Endometrial microvascular endothelial cells (primary cell): ENCODE results near the gene TPPP. TPM values are rescaled to one million over a fixed set of nuclear protein-coding genes. Genes with fewer than 3 reads are reported as not detected.
"Not testable (repeated sequence)": the region's sequence is repeated elsewhere in the genome, so short reads cannot be mapped to it uniquely, and the experiment has no call there.

Experiments used
- in situ Hi-C: cut with HindIII; loops from 2 replicates; pipeline ENCODE4 v1.10.0; 2017; ENCODE audit warnings: low sequenced_read_pairs, low pct_unique_long_range_greater_than_20kb; ENCODE audit errors: inconsistent ontology term
- total RNA-seq: library from RNA; depleted of rRNA; stranded (reverse); fragments of >200 nt; gene quantifications from one replicate; pipeline ENCODE4 v1.2.3, GENCODE V29; 2015; ENCODE audit errors: inconsistent ontology term

TPPP gene
- total RNA-seq, result not detected

- in situ Hi-C loops, result not testable (repeated sequence)
Observed at GRCh38 chr5:693271-694041, at the start of gene TPPP. Gene TPPP (minus strand): TSS chr5:693352. CDS start chr5:678060, 15,292 bp downstream.

DNA sequence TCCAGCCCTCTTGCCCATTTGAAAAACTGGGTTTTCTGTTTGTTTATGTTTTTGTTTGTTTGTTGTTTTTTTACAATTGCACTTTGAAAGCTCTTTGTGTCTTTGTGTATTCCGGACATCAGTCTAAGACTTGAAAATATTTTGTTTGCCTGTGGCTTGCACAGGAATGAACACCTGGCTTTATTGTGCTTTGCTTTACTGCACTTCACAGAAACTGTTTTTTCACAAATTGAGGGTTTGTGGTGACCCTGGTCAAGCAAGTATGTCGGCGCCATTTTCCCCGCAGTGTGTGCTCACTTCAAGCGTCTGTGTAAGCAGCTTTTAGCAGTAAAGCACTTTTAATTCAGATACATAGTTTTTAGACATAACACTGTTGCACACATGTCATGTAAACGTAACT lies 49.1 kb upstream of the TPPP start:
- in situ Hi-C loops, result not testable (repeated sequence)

DNA sequence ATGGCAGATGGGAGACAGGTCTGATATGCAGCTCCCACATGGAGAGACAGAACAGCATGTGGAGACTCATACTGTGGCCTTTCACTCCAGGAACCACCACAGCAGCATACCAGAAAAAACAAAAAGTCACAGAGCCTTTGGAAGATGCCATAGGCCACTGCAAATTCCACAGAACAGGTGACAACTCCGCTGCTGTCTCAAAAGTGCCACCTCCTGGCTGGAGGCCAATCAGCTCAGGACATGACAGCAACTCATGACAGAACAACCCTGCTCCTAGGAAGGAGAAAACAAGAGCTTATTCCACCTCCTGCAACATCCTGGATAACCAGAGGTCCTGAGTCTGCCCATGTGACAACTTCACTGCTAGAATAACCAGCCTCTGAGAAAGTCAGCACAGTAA lies 41.0 kb upstream of the TPPP start:
- in situ Hi-C loops, result not testable (repeated sequence)

DNA sequence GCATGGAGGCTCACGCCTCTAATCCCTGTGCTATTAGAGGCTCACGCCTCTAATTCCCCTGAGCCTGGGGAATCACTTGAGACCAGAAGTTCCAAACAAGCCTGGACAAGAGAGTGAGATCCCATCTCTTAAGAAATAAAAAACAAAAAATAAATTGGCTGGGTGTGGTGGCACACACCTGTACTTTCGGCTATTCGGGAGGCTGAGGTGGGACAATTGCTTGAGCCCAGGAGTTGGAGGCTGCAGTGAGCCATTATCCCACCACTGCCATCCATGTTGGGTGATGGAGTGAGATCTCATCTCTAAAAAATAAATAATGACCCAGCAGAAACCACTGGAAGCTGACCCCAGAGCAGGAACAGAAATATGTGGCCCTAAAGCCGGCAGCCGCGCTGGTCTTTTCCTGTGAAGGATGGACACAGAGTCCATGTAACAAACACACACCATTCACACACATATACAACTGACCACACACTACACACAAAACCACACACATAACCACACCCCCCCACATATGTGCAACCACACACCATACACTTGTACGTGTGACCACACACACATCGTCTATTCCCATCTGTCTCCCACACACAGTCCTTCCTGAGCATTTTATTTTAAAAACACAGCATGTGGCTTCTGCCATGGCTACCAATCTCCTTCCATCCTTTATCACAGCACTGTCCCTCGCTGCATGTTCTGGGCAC lies 39.8 kb upstream of the TPPP start:
- in situ Hi-C loops, result not testable (repeated sequence)

DNA sequence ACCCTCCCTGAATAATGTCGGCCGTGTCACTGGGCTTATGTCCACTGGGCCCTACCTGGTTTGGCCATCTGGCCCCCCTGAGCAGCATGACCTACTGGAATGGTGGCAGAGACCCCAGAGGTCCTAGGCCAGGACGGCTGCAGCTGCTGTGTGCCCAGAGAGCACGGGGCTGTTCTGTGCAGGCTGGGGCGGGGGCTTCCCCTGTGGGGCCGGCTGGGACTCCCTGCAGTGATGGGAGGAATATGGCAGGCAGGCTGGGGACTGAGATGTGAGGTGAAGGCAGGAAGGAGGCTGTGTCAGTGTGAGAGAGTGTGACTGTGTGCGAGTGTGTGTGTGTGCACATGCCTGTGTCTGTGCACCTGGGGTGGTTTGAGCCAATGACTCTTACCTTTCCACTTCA lies 36.1 kb upstream of the TPPP start:
- in situ Hi-C loops, result not testable (repeated sequence)

DNA sequence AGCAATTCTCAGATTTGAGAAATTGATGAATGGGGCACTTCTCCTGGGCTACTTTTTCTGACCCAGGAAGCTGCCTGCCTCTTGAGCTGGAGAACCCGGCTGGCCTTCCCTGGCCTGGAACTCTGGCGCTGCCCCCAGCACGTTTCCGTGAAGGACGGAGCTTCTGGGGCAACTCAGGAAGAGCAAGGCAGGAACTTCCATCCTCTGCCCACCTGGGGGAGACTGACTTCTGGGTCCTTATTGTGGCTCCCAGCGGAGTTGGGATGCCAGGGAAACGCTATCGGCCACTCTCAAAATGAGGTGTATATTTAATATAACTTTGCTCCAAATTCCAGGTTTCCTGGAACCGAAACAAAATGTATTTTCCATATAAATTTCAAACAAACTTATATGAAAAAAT lies 33.9 kb upstream of the TPPP start:
- in situ Hi-C loops, result not testable (repeated sequence)

GRCh38 chr5:723865-724264 lies 30.7 kb upstream of the TPPP start:
- in situ Hi-C loops, result not testable (repeated sequence)

DNA sequence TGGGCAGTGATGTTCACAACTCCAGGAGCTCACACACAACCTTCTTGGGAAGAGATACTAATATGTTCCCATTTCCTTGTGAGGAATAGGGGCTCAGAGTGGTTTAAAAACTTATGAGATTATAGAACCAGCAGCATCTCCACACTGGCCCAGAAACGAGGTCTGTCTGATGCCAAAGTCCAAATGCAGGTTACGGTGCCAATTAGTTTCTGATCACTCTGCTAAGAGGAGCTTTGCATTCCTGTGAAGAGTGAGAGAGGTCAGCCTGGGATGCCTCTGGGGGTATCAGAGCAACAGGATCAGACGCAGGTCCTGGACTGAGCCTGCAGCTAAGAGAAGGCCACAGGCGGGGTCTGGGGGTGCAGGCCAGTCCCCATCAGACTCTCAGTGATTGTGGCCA lies 30.2 kb upstream of the TPPP start:
- in situ Hi-C loops, result not testable (repeated sequence)

- in situ Hi-C loops, result not testable (repeated sequence)
Observed at GRCh38 chr5:719379-719778, 26.2 kb upstream of the TPPP start.

DNA sequence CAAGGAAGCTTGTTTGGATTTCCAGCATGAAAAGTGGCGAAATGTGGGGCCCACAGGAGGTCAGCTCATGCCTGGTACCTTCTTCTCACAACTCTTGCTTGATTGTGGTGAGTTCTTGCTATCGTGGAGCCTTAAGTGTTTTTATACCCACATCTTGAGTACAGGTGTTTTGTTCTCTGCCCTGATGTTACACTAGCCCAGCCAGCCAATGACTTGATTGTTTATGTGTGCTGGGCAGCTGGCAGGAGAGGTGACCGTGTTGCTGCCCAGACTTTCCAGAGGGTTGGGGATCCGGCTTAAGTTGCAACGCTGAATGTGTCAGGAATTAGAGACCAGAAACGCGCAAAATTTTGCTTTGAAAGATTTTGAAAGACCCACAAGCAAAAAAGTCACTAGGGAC lies 24.0 kb upstream of the TPPP start:
- in situ Hi-C loops, result no loop called here

DNA sequence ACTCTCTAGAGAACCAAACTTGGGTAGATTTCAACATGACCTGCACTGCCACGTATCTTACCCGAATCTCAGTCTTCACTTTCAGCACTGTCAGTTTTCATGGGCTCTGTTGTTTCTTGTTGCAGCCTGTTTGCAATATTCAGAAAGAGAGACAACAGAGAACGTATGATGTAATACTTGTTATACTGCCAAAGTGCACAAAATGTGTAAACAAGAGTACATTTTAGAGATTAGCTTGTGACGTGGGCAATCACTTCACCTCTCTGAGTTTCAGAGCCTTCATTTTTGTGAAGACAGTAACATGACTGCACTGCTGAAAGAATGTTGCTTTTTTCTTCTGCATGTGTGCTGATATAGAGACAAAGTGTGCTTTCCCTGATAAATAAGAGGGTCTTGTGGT lies 23.6 kb upstream of the TPPP start:
- in situ Hi-C loops, result not testable (repeated sequence)

DNA sequence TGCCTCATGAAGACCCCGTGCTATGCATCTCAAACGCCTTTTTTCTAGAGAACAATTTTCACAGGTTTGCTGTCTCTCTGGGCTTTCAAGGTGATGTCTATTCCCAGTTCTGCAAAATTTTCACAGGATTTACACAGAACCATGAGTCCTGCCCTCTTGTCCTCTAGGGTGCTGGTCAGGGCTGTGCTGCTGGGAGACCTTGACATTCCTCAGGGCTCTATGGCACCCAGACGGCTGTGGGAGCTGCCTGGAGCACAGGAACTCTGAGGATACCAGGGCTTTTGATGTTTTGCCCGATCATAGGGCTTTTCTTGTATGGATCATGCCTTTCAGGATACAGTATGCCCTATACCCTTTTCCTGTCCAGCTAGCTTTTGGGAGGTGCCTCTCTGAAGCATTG lies 22.5 kb upstream of the TPPP start:
- in situ Hi-C loops, result not testable (repeated sequence)

- in situ Hi-C loops, result not testable (repeated sequence)
Observed at GRCh38 chr5:714215-715118, 21.3 kb upstream of the TPPP start.

DNA sequence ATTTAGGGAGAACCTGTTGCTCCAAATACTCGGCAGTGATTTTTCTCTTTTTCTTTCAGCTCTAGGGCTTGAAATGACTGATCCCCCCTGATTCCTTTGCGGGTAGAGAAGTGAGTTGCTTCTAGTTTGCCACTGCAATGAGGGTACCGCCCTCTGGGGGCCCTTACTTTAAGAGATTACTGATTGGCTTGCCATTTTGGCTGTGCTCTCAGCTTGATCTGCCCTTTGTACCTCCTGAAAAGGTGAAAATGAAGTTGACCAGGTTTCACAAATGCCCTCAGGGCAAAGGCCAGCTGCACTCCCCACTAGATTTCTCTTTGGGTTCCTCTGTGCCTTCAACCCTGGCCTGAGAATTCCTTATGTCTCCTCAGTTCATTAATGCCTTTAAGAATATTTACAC lies 20.5 kb upstream of the TPPP start:
- in situ Hi-C loops, result not testable (repeated sequence)

- in situ Hi-C loops, result not testable (repeated sequence)
Observed at GRCh38 chr5:708848-709517, 15.8 kb upstream of the TPPP start.

- in situ Hi-C loops, result not testable (repeated sequence)
Observed at GRCh38 chr5:708374-708773, 15.2 kb upstream of the TPPP start.

GRCh38 chr5:706127-706526 lies 13.0 kb upstream of the TPPP start:
- in situ Hi-C loops, result not testable (repeated sequence)

DNA sequence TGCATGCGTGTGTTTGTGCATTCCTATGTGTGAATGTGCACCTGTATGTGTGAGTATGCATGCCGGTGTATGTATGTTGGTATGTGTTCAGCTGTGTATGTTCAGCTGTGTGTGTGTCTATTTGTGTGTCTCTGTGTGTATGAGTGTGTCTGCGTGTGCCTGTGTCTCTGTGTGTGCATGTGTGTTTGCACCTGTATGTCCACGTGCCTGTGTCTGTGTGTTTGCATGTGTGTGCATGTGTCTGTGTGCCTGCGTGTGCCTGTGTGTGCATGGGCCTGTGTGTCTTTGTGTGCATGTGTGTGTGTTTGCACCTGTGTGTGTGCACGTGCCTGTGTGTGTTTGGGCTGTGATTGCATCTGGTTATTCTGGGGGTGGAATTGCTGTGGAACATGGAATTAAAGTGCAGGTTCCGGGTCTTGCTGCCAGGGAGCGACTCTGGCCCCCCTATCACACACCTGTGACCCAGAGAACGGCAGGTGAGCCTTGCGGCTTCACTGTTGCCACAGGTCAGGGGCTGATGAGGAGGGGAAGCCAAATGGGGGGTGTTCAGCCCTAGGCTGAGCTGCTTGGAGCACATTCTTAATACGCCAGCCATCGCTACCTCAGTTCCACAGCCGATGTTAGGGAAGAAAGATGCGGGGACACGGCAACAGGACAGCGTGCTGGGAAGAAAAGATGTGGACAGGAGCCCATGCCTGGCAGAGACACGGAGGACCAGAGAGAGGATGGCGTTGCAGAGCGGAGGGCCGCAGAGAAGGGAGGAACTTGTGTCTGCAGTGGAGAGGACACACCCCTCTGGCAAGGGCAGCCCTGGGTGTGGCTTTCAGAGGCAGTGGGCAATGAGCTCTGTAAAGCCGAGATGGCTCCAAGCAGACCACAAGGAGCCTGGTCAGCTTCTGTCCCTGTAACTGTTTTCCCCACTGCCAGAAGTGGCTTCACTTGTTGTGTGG lies 3.9 kb upstream of the TPPP start:
- in situ Hi-C loops, result not testable (repeated sequence)
